Measurements from ENCODE around the gene AGGF1. TPM values are rescaled to one million over a fixed set of nuclear protein-coding genes. Genes with fewer than 3 reads are reported as not detected.
"Not testable (repeated sequence)": the region's sequence is repeated elsewhere in the genome, so short reads cannot be mapped to it uniquely, and the experiment has no call there.

AGGF1 gene
- total RNA-seq, 1 donor from 2014 or later: 35.1 TPM

DNA sequence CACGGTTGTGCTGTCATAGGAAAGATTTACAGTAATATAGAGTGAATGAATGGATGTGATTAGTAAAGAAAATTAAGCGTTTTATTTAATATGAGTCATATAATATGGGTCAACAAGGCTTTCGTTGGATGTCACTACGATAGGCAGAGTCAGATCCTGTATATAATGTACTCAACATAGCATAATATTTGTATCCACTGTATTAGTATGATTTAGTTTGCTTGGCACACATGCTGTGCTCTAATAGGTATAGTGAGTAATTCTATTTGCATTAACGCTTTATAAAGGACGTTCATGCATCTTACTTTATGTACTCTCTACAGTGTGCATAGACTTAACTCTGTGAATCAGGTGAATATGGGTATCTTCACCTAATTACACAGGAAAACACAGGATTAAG, 35.9 kb upstream of the AGGF1 start:
- H3K4me3 Mint-ChIP-seq: no peak overlapping the region
- Histone ChIP-seq H4K20me1 (ENCODE audit: low read depth) (no peaks in the 10 kb centered on the region), H3K36me3 (no peaks in the 10 kb centered on the region), H3F3A (ENCODE audit: low read depth) (no peaks in the 10 kb centered on the region), H3K27ac (no peak overlapping the region), H3K4me2 (no peak overlapping the region), H2AFZ (replicated peaks) (no peak overlapping the region), H3K79me2 (ENCODE audit: low read depth) (no peaks in the 10 kb centered on the region), H3K9me3 (ENCODE audit: low read depth) (no peaks in the 10 kb centered on the region), H3K27me3 (no peaks in the 10 kb centered on the region), H3K4me1 (no peaks in the 10 kb centered on the region), H3K4me3 (no peak overlapping the region), H3K9ac (no peak overlapping the region)
- H3K9me3 Mint-ChIP-seq: peaks cover 2% of the 10 kb centered on the region
- H3K36me3 Mint-ChIP-seq: no peaks in the 10 kb centered on the region
- TF ChIP-seq EZH2 (IDR thresholded peaks at IDR 0.05) (no peak), CTCF (IDR thresholded peaks at IDR 0.05) (no peak), EZH2phosphoT487 (IDR thresholded peaks at IDR 0.05) (no peak)
- H3K4me1 Mint-ChIP-seq: no peaks in the 10 kb centered on the region
- H3K27ac Mint-ChIP-seq: no peak overlapping the region
- DNase-seq (ENCODE audit: low spot score): no peak
- H3K27me3 Mint-ChIP-seq (ENCODE audit: insufficient read depth, low read depth): peaks cover 2% of the 10 kb centered on the region

DNA sequence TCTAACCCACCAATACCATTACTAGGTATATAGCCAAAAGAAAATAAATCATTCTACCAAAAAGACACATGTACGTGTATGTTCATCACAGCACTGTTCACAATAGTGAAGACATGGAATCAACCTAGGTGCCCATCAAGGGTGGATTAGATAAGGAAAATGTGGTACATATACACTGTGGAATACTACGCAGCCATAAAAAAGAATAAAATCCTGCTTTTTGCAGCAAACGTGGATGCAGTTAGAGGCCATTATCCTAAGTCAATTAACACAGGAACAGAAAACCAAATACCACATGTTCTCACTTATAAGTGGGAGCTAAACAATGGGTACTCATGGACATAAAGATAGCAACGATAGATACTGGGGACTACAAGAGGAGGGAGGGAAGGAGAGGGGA, 32.0 kb upstream of the AGGF1 start:
- H3K36me3 ChIP-seq; H4K20me1 ChIP-seq (ENCODE audit: low read depth); H3K9me3 Mint-ChIP-seq; H3K4me3 Mint-ChIP-seq; H3K27ac Mint-ChIP-seq; H3K36me3 Mint-ChIP-seq; H3K27ac ChIP-seq; H3K9ac ChIP-seq; H3K4me3 ChIP-seq; H3K27me3 Mint-ChIP-seq (ENCODE audit: insufficient read depth, low read depth); H3K4me2 ChIP-seq; H3K79me2 ChIP-seq (ENCODE audit: low read depth); H2AFZ ChIP-seq (replicated peaks); H3K27me3 ChIP-seq; H3K4me1 Mint-ChIP-seq; H3K4me1 ChIP-seq; H3K9me3 ChIP-seq (ENCODE audit: low read depth); DNase-seq (ENCODE audit: low spot score); H3F3A ChIP-seq (ENCODE audit: low read depth): not testable (repeated sequence)

GRCh38 chr5:76999451-76999850, 30.8 kb upstream of the AGGF1 start:
- Histone ChIP-seq H3K4me2 (no peak overlapping the region), H3K27me3 (no peaks in the 10 kb centered on the region), H3K27ac (no peak overlapping the region), H3K9ac (no peak overlapping the region), H3K9me3 (ENCODE audit: low read depth) (no peaks in the 10 kb centered on the region), H3K4me3 (no peak overlapping the region), H2AFZ (replicated peaks) (no peak overlapping the region), H3F3A (ENCODE audit: low read depth) (no peaks in the 10 kb centered on the region), H4K20me1 (ENCODE audit: low read depth) (no peaks in the 10 kb centered on the region), H3K36me3 (no peaks in the 10 kb centered on the region), H3K79me2 (ENCODE audit: low read depth) (no peaks in the 10 kb centered on the region), H3K4me1 (no peaks in the 10 kb centered on the region)
- no peak for DNase-seq (ENCODE audit: low spot score)
- no peaks in the 10 kb centered on the region for H3K36me3 Mint-ChIP-seq
- TF ChIP-seq CTCF (IDR thresholded peaks at IDR 0.05) (no peak), EZH2phosphoT487 (IDR thresholded peaks at IDR 0.05) (no peak), EZH2 (IDR thresholded peaks at IDR 0.05) (no peak)
- peaks cover 2% of the 10 kb centered on the region for H3K4me1 Mint-ChIP-seq
- no peaks in the 10 kb centered on the region for H3K27me3 Mint-ChIP-seq (ENCODE audit: insufficient read depth, low read depth)
- H3K4me3 Mint-ChIP-seq: no peak overlapping the region
- no peak overlapping the region for H3K27ac Mint-ChIP-seq
- H3K9me3 Mint-ChIP-seq: no peaks in the 10 kb centered on the region

DNA sequence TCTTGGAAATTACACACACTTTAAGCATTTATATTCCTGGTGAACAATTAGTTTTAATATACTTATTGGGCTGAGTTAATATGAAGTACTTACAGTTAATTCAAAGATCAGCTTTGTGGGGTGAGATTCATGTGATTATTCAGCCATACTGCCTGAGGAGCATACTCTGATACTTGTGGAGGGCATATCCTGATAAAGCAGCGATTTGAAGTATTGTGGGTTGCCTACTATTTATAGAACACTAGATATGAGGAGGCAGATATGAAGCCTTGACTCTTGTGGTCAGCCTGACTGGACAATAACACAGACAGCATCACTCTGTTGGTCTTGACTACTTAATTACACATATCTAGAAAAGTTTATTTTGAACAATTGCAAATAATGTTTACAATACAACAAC, 27.0 kb upstream of the AGGF1 start:
- Mint-ChIP-seq H3K27ac (no peak overlapping the region), H3K4me1 (peaks cover 2% of the 10 kb centered on the region), H3K4me3 (no peak overlapping the region), H3K36me3 (no peaks in the 10 kb centered on the region), H3K27me3 (ENCODE audit: insufficient read depth, low read depth) (no peaks in the 10 kb centered on the region), H3K9me3 (no peaks in the 10 kb centered on the region)
- H3K36me3 ChIP-seq: no peaks in the 10 kb centered on the region
- no peaks in the 10 kb centered on the region for H3K4me1 ChIP-seq
- H4K20me1 ChIP-seq (ENCODE audit: low read depth): no peaks in the 10 kb centered on the region
- no peaks in the 10 kb centered on the region for H3F3A ChIP-seq (ENCODE audit: low read depth)
- H3K4me3 ChIP-seq: no peak overlapping the region
- TF ChIP-seq EZH2phosphoT487 (IDR thresholded peaks at IDR 0.05) (no peak), CTCF (IDR thresholded peaks at IDR 0.05) (no peak), EZH2 (IDR thresholded peaks at IDR 0.05) (no peak)
- H3K4me2 ChIP-seq: no peak overlapping the region
- H2AFZ ChIP-seq (replicated peaks): no peak overlapping the region
- H3K79me2 ChIP-seq (ENCODE audit: low read depth): no peaks in the 10 kb centered on the region
- H3K9ac ChIP-seq: no peak overlapping the region
- DNase-seq (ENCODE audit: low spot score): no peak
- H3K27me3 ChIP-seq: no peaks in the 10 kb centered on the region
- no peak overlapping the region for H3K27ac ChIP-seq
- no peaks in the 10 kb centered on the region for H3K9me3 ChIP-seq (ENCODE audit: low read depth)
